ENCODE data around the gene ZNF580. TPM values are rescaled to one million over a fixed set of nuclear protein-coding genes. Genes with fewer than 3 reads are reported as not detected.

ZNF580 gene
- total and polyA plus RNA-seq, 2 of the 13 experiments (the other 11 are each of a cell fraction or from before 2014, with no cell fraction given), result 4.4 to 6.0 TPM

DNA sequence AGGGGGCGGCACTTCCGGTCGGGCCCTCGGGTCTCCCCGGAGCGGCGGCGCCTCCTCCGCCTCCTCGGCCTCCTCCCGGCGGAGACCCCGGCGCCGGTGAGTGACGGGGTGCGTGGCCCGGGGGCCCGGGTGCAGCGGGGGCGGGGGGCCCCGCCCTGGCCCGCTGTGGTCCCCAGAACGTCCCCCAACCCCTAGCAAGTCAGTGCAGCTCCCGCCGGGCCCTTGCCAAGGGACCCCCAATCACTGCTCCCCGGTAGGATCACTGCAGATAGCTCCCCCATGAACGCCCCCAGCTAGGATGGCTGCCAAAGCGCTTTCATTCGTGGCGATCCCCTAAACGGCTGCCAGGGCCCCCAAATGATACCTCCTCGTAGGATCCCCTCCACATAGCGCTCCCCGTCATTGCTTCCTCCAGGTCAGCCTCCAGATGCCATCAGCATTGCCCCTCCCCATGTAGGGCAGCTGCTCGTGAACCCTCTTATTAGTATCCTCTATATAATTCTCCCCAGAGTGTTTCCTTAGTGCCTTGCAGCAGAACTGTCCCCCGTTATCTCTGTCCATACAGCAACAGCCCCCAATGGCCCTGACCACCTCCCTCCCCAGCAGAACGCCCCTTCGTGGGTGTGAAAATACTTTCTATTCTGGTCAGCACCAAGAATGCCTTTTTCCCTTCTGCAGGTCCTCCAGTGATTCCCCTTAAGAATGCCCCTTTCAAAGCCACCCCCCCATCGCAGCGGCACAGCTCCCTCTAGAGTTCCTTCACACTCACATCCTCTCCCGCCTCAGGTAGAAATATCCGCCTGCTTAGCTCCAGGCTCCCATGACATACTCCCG is 34.9 kb upstream of the ZNF580 start, which contains the start of gene ZNF865 (continued):
- TF ChIP-seq EED (CRISPR knock-in tag; IDR thresholded peaks at IDR 0.05), result 0 out of 2 replicates have a peak, but pooled peaks have one; percentile 70
- no peak for TF ChIP-seq SOX6 (IDR thresholded peaks at IDR 0.05)
- no peak for TF ChIP-seq SOX6 (CRISPR knock-in tag; IDR thresholded peaks at IDR 0.05)
- TF ChIP-seq PRMT3 (CRISPR knock-in tag; IDR thresholded peaks at IDR 0.05; ENCODE audit: borderline replicate concordance, low read depth), result no peak
- TF ChIP-seq GATAD2A (CRISPR knock-in tag; IDR thresholded peaks at IDR 0.05), result peak; percentile 32; the same call in 1 of the 2 replicates
- TF ChIP-seq, protein P1, sequence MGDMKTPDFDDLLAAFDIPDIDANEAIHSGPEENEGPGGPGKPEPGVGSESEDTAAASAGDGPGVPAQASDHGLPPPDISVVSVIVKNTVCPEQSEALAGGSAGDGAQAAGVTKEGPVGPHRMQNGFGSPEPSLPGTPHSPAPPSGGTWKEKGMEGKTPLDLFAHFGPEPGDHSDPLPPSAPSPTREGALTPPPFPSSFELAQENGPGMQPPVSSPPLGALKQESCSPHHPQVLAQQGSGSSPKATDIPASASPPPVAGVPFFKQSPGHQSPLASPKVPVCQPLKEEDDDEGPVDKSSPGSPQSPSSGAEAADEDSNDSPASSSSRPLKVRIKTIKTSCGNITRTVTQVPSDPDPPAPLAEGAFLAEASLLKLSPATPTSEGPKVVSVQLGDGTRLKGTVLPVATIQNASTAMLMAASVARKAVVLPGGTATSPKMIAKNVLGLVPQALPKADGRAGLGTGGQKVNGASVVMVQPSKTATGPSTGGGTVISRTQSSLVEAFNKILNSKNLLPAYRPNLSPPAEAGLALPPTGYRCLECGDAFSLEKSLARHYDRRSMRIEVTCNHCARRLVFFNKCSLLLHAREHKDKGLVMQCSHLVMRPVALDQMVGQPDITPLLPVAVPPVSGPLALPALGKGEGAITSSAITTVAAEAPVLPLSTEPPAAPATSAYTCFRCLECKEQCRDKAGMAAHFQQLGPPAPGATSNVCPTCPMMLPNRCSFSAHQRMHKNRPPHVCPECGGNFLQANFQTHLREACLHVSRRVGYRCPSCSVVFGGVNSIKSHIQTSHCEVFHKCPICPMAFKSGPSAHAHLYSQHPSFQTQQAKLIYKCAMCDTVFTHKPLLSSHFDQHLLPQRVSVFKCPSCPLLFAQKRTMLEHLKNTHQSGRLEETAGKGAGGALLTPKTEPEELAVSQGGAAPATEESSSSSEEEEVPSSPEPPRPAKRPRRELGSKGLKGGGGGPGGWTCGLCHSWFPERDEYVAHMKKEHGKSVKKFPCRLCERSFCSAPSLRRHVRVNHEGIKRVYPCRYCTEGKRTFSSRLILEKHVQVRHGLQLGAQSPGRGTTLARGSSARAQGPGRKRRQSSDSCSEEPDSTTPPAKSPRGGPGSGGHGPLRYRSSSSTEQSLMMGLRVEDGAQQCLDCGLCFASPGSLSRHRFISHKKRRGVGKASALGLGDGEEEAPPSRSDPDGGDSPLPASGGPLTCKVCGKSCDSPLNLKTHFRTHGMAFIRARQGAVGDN (CRISPR knock-in tag; IDR thresholded peaks at IDR 0.05), result peak; percentile 0; the same call in 1 of the 2 replicates
- TF ChIP-seq, protein P2, sequence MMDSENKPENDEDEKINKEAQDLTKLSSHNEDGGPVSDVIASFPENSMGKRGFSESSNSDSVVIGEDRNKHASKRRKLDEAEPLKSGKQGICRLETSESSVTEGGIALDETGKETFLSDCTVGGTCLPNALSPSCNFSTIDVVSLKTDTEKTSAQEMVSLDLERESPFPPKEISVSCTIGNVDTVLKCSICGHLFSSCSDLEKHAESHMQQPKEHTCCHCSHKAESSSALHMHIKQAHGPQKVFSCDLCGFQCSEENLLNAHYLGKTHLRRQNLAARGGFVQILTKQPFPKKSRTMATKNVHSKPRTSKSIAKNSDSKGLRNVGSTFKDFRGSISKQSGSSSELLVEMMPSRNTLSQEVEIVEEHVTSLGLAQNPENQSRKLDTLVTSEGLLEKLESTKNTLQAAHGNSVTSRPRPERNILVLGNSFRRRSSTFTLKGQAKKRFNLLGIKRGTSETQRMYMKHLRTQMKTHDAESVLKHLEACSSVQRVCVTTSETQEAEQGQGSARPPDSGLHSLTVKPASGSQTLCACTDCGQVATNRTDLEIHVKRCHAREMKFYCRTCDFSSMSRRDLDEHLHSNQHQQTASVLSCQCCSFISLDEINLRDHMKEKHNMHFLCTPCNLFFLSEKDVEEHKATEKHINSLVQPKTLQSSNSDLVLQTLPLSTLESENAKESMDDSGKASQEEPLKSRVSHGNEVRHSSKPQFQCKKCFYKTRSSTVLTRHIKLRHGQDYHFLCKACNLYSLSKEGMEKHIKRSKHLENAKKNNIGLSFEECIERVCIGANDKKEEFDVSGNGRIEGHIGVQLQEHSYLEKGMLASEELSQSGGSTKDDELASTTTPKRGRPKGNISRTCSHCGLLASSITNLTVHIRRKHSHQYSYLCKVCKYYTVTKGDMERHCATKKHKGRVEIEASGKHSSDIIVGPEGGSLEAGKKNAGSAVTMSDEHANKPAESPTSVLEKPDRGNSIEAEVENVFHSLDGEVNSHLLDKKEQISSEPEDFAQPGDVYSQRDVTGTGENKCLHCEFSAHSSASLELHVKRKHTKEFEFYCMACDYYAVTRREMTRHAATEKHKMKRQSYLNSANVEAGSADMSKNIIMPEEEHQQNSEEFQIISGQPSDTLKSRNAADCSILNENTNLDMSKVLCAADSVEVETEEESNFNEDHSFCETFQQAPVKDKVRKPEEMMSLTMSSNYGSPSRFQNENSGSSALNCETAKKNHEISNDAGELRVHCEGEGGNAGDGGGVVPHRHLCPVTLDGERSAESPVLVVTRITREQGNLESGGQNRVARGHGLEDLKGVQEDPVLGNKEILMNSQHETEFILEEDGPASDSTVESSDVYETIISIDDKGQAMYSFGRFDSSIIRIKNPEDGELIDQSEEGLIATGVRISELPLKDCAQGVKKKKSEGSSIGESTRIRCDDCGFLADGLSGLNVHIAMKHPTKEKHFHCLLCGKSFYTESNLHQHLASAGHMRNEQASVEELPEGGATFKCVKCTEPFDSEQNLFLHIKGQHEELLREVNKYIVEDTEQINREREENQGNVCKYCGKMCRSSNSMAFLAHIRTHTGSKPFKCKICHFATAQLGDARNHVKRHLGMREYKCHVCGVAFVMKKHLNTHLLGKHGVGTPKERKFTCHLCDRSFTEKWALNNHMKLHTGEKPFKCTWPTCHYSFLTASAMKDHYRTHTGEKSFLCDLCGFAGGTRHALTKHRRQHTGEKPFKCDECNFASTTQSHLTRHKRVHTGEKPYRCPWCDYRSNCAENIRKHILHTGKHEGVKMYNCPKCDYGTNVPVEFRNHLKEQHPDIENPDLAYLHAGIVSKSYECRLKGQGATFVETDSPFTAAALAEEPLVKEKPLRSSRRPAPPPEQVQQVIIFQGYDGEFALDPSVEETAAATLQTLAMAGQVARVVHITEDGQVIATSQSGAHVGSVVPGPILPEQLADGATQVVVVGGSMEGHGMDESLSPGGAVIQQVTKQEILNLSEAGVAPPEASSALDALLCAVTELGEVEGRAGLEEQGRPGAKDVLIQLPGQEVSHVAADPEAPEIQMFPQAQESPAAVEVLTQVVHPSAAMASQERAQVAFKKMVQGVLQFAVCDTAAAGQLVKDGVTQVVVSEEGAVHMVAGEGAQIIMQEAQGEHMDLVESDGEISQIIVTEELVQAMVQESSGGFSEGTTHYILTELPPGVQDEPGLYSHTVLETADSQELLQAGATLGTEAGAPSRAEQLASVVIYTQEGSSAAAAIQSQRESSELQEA (CRISPR knock-in tag; IDR thresholded peaks at IDR 0.05; ENCODE audit: not compliant biosample characterization), result no peak
- no peak for TF ChIP-seq ZZZ3 (CRISPR knock-in tag; IDR thresholded peaks at IDR 0.05; ENCODE audit: borderline replicate concordance)
- no peak for TF ChIP-seq NCOA2 (CRISPR knock-in tag; IDR thresholded peaks at IDR 0.05)
- TF ChIP-seq ATF7 (IDR thresholded peaks at IDR 0.05), result no peak
- TF ChIP-seq ATF7 (CRISPR knock-in tag; IDR thresholded peaks at IDR 0.05), result no peak
- peak; percentile 59 for TF ChIP-seq ZFY (CRISPR knock-in tag; IDR thresholded peaks at IDR 0.05)
- TF ChIP-seq TEAD3 (CRISPR knock-in tag; optimal IDR thresholded peaks at IDR 0.05; ENCODE audit: borderline replicate concordance), result peak; percentile 34
- no peak for TF ChIP-seq BORCS8-MEF2B (CRISPR knock-in tag; IDR thresholded peaks at IDR 0.05)
- TF ChIP-seq ZNF34 (CRISPR knock-in tag; IDR thresholded peaks at IDR 0.05; ENCODE audit: borderline replicate concordance), result no peak
- TF ChIP-seq, protein P3, sequence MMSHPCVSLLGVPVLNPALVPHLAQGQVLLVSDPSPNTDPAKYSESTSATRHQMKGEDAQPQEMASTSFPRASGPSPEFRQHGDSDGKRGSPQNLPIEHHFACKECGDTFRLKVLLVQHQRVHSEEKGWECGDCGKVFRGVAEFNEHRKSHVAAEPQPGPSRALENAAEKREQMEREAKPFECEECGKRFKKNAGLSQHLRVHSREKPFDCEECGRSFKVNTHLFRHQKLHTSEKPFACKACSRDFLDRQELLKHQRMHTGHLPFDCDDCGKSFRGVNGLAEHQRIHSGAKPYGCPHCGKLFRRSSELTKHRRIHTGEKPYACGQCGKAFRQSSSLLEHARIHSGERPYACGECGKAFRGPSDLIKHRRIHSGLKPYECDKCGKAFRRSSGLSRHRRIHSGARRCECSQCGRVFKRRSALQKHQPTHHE (CRISPR knock-in tag; IDR thresholded peaks at IDR 0.05; ENCODE audit: borderline replicate concordance), result no peak
